ENCODE measurements around the gene CGRRF1.

CGRRF1 gene

GRCh38 chr14:54490445-54491175 is 19.1 kb upstream of the CGRRF1 start:
- DNase-seq, result no peak

DNA sequence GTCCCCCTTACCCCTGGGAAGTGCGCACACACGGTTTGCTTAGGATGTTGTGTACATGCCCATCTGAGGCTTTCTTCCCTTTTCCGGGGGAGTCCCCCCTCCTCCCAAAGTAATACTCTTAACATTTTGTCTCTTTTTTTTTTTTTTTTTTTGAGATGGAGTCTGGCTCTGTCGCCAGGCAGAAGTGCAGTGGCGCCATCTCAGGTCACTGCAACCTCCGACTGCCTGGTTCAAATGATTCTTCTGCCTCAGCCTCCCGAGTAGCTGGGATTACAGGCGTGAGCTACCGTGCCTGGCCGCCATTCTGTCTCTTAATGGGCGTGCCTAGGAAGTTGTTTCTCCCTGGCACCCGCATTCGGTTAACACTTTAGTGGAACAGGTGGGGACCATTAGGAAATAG is 16.4 kb upstream of the CGRRF1 start:
- DNase-seq, result no peak

DNA sequence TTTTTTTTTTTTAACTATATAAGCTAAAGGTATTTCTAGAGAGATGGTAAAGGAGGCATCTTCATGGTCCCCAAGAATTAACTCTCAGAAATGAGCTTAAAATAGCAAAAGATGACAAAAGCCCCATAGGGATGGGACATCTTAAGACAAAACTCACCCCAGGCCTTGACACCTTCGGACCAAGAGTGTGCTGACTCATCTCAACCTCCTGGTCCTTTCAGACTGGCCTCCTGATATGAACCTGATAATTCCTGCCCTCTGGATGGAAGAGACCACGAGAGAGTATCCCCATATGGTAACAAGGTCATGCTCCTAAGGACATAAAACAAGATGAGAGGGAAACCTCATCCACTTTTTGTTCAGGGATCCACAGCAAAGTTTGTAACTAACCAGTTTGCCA is 12.5 kb upstream of the CGRRF1 start:
- DNase-seq, result no peak

GRCh38 chr14:54498095-54498531 is 11.6 kb upstream of the CGRRF1 start:
- no peak for DNase-seq

DNA sequence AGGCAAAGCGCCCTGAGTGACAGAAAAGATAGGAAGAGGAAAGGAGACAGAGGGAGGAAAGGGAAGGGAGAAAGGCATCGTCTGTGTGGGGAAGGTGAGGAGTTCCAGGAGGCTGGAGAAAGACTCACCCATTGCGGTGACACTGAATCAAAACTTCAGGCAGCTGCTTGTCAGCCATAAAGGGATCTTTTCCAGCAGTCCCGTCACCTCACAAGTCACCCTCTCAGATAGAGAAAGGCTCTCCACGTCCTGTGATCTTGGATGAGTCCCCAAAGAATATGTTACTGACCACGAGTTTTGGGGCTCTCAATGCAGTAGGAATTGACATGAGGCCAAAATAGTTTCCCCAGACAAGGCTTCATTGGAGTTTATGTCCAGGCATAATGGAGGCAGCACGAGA is 11.1 kb upstream of the CGRRF1 start:
- no peak for DNase-seq

GRCh38 chr14:54500744-54501143 is 9.0 kb upstream of the CGRRF1 start:
- no peak for DNase-seq

DNA sequence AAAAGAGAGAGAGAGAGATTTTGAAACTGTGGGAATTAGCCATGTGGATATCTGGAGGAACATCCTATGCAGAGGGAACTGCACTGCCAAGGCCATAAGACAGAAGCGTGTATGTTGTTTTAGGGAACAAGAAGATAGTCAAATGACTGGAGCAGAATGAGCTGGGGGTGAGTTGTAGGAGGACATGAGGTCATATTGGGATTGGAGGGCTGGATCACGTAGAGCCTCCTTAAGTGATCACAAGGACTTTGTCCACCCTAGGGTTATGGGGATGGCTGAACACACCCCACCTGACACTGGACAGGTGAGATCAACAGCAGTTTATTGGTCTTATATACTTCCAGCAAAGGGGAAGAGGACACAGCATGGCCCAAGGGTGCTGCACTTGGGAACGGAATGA is 8.2 kb upstream of the CGRRF1 start:
- DNase-seq, result no peak

DNA sequence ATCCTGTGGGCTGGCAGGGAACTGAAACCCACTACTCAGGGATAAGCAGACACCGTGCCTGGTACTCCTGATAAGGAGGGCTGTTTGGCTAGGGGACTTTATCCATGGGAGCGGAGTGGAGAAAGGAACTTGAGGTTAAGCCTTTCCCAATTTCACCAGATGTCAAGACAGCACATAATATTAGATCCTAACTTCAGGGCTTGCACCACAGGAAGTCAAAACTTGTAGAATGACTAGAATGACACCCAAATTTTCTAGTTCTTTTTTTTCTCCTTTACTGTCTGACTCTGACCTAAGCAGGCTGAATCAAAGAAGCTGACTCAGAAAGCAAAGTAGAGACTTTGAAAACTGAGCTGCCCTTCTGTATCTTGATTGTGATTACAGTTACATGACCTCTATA is 7.1 kb upstream of the CGRRF1 start:
- no peak for DNase-seq

DNA sequence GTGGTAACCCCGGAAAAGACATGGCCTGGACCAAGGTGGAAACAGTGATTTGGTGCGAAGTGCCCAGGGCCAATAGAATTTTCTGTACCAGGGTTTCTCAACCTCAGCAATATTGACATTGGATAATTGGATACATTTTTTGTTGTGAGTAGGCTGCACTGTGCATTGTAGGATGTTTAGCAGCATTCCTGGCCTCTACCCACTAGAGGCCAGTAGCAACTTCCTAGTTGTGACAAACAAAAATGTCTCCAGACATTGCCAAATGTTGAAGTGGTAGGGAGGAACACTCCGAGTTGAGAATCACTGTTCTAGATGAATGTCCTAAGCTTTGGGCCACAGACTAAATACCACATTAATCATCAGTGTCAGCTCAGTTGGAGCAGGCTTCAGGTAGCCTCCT is 6.2 kb upstream of the CGRRF1 start:
- no peak for DNase-seq

GRCh38 chr14:54512393-54512792 is 2.7 kb downstream of the CGRRF1 start:
- no peak for DNase-seq

GRCh38 chr14:54515670-54516069 is 6.0 kb downstream of the CGRRF1 start:
- DNase-seq, result no peak

GRCh38 chr14:54516709-54517108 is 7.0 kb downstream of the CGRRF1 start:
- DNase-seq, result no peak

DNA sequence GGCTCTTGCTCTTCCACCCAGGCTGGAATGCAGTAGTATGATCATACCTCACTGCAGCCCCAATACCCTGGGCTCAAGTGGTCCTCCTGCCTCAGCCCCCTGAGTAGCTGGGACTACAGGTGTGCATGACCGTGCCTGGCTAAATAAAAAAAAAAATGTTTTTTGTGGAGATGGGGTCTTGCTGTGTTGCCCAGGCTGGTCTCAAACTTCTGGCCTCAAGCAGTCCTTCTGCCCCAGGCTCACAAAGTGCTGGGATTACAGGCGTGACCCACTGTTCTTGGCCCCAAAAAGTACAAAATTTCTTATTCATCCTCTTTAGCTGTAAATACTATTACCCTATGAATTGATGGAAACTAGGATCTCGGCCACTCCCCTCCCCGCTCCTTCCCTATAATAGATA is 14.7 kb downstream of the CGRRF1 start:
- DNase-seq, result no peak

- no peak for DNase-seq
Measured at GRCh38 chr14:54528973-54529372, 19.3 kb downstream of the CGRRF1 start.

GRCh38 chr14:54529811-54530210 is 20.1 kb downstream of the CGRRF1 start:
- no peak for DNase-seq

- no peak for DNase-seq
Measured at GRCh38 chr14:54532111-54533012, 22.7 kb downstream of the CGRRF1 start.

DNA sequence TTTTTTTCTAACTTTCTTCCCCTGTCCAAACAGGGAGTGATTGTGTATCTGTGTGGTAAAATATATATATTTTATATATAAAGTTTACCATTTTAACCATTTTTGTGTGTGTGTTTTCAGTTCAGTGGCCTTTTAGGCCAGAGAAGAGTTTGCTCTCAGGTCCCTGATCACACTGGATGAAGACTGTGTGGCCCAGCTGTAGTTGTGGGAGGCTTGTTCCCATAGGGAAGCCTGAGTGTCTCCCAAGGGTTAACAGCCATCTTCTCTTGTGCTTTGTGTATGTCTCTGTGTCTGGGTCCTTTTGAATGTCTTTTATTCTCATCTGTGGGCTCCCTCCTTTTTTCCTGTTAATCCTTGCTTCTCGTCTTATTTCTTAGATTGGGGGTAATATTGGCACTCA is 23.4 kb downstream of the CGRRF1 start:
- no peak for DNase-seq

DNA sequence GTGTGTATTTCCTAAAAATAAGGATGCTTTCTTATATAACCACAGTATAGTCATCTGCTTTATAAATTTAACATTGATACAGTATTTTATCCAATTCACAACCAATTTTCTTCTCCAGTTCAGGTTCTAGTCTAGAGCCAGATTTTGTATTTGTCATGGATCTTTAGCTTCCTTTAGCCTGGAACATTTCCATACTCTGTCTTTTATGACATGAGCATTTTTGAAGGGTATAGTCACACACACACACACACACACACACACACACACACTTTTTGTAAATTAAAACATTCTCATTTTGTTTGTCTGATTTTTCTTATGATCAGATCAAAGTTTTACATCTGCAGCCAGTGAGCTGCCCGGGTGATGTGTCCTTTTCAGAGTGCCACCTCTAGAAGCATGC is 25.4 kb downstream of the CGRRF1 start:
- DNase-seq, result no peak

GRCh38 chr14:54535646-54536045 is 25.9 kb downstream of the CGRRF1 start:
- no peak for DNase-seq

DNA sequence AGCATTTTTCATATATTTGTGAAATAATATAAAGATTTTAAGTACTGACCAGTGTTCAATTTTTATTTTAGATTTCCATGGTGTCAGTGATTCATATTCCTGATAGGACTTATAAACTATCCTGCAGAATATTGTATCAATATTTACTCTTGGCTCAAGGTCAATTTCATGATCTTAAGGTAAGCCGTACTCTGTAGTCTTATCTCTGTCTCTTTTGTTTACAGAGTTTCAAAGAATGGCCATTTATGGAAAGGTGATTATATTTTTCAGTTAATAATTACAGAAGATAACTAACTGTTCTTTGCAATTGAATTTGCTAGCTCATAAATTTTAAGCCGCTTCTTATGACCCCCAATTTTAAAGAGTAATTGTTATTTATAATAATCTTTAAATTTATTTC is 27.9 kb downstream of the CGRRF1 start:
- DNase-seq, result no peak

- DNase-seq, result no peak
Measured at GRCh38 chr14:54538055-54538454, 28.3 kb downstream of the CGRRF1 start.

- no peak for DNase-seq
Measured at GRCh38 chr14:54547583-54547982, 37.9 kb downstream of the CGRRF1 start.

DNA sequence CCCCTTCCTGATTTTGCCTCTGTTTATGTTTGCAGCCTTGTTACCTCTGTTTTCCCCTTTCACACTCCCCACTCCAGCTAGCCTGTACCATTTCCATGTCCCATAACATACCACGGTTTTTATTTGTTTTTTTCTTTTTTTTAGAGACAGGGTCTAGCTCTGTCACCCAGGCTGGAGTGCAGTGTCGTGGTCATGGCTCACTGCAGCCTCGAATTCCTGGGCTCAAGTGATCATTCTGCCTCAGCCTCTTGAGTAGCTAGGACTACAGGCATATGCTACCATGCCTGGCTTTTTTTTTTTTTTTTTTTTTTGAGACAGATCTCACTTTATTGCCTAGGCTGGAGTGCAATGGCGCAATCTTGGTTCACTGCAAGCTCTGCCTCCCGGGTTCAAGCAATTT is 38.8 kb downstream of the CGRRF1 start:
- no peak for DNase-seq

GRCh38 chr14:54549862-54550261 is 40.2 kb downstream of the CGRRF1 start:
- no peak for DNase-seq
